HG03108 (cell line): ENCODE results near the gene HACD4.
"Not testable (repeated sequence)": the region's sequence is repeated elsewhere in the genome, so short reads cannot be mapped to it uniquely, and the experiment has no call there.

Source experiments
- ATAC-seq: cut with Tn5 transposase; IDR thresholded peaks from one replicate; pipeline ENCODE4 v1.9.1; 2021; ENCODE audit warnings: moderate library complexity; ENCODE audit not compliant: unreplicated experiment

The HACD4 gene

DNA sequence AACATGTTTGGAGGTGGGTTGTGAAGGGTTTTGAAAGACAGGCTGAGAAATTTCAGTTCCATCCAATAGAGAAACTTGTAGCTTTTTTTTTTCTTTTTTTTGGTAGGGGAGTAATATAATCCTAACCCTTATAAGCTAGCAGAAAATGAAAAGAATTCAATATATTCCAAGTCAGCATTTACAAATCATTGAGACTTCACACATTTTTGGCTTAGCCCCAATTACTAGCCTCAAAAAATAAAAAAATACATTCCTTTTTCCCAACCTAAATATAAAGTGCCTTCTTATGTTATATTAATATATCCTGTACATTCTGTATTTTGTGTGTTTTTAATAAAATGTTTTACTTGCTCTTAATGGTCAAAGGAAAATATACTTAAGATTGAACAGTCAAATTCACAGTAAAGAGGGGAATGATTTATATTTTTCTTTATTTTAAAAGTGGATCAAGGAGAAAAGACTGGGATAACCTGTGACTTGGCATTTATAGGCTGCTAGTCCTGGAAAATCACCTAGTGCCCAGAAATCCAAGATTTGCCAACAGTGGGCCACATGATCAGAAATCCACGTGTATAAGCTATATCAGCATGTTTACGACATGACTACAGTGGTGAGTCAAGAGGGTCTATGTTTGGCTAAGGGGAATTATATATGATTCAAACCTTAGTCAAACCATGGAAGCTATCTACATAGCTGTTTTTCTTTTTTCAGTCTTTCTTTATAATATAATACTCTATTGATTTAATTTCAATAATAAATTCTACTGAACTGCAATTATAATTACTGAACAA, 14.5 kb downstream of the HACD4 start:
- ATAC-seq = no peak

DNA sequence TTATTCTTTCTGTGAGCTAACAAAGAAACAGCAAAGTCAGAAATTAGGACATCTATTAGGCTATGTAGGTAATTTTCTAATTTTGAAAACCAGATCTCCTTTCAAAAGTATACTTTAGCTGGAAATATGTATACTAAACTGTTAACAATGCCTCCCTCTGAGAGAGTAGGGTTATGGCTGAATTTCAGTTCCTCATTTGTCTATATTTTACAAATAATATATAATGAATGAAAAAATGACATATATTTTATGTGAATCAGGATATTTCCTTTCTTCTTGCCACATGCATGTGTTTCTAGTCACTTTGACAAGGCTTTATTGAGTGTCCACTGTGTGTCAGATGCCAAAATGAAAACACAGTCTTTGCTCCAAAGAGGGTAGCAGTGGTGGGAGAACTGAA, 15.4 kb downstream of the HACD4 start:
- ATAC-seq = no peak

DNA sequence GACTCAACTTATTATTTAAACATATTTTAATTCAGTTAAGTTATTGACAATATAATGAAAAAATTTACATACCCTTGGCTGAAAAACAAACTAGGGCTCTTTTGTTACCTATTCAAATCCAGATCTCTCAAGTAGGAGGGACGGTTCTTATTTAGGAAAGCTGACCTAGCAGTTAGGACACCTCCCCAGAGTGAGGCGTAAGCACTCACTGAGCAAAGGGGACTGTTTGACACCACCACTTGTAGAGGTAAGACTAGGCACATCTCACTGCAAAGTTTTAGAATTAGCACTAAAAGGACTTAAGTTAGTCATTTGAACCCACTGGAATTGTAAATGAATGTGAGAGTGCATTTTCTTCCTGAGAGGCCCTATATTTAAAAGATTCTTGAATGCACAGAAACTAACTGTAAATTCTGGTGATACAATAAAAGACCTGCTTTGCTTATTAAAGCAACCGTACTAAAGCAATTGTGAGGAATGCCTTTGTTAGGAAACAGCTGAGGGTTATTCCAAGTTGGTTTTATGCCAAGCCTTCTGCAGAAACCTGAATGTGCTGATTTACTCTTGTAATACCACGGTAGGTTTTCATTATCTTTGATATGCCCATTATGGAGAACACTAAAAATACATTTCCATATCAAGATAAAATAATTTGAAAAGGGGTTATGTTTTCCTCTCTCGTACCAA, 16.2 kb downstream of the HACD4 start:
- ATAC-seq = no peak

DNA sequence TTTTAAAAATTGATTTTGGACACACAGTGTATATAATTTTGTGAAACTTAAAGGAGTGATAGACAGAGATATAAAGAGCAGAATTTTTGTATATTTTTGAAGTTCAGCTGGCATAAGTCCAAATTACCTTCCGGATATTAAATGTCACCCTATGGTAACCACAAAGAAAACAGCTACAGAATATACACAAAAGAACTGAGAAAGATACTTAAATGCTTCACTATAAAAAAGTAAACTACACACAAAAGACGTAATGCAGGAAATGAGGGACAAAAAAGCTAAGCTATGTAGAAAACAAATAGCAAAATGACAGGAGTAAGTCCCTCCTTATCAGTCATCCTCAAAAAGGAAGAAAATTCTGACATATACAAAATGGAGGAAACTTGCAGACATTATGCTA, 29.4 kb downstream of the HACD4 start:
- no peak for ATAC-seq

DNA sequence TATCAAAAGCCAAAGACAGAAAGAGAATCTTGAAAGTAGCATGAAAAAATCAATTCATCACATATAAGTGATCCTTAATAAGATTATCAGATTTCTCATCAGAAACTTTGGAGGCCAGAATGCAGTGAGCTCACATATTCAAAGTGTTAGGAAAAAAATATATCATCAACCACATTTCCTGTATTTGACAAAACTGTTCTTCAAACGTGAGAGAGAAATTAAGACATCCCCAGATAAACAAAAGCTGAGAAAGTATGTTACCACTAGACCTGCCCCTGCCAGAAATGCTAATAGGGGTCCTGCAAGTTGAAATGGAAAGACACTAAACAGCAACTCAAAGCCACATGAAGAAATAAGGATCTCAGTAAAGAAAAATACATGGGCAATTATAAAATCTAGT, 29.9 kb downstream of the HACD4 start:
- ATAC-seq = no peak

DNA sequence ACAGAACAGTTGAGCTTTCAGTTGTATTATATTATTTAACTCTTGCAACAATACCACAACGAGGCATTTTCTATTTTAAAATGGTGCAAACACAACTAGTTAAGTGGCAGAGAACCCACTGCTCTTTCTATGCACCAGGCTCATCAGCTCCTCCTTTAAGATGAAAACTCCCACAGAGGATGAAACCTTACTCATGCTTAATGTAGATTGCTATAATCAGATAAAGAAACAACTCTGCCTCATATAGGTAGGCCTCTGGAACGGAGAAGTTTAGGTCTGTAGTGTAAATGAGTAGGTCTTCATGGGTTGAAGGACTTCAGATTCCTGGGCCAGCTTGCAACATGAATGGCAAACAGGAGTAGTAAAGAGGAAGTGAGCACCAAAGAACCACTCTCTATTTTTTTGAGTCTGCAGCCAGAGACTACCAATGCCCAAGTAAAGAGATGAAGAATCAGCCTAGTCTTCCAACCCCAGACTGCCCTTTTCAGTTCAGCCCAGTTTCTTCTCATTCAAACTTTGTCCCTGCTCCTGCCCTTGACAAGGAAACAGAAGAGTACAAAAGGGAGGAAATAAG, 33.9 kb downstream of the HACD4 start:
- ATAC-seq = peak; percentile 53

DNA sequence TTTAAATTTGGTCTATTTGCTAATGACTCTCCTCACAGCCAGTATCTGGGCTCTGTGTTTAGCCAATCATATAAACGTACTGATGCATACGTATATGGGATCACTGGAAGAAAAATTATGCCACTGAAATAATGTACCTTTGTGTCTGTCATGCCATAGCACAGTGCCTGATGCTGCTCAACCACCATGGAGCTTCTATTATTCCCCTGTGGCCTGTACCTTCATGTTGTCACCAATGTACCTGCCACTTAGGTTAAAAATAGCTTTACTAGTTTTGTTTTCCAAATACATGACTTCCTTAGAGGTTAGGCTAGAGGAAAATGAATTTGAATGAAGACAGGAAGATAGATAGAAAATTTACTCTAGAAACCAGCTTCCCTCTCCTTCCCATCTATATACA, 34.6 kb downstream of the HACD4 start:
- peak; percentile 82 for ATAC-seq

DNA sequence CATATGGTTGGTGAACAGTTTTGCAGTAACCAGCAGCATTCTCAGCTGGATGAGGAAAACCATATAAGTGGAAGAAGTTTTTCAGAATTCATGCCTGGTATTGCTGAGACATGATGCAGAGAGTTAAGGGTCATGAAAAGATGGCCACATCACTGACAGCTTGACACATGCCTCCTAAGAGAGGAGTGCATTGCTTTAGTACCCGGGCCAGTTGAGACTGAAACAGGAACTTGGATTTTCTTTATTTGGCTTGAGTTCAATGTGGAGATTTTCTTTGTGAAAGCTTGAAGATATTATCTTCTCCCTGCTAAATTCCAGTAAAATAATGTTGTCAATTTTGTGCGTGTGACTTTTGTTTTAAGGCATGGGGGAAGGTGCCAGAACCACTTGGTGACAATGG, 35.8 kb downstream of the HACD4 start:
- ATAC-seq = no peak

DNA sequence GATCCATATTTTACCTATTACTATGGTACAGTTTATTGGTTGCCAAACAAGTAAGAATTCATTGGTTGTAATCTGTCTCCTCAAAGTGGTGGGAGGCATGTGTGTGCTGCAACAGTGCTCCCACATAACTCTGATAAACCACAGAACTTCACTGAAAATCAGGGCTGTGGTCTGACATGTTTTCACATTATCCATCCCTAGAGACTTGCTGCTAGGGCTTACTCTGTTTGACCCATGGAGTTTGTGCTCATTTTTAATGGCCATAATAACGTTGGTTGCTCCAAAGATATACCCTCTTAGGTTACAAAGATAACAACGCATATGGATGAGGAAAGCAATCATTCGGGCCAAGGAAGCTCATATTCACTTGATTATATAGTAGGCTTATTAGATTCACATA, 37.0 kb downstream of the HACD4 start:
- no peak for ATAC-seq

DNA sequence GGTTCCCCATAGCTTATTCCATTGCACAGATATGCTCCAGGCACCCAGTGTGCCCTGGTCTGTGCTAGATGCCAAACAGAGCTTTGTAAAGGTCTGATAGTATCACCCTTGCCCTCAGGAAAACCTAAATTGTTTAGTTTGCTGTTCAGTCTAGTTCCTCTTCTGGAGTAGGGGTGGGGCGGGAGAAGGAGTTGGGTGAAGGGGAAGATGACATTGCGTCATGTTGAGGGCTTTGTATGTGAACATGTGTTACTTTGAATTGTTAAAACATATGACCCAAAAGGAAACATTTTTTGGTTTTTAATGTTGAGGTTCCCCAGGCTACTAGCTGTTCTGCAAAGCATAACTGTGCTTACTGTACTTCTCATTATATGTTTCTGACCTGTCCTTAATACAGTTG, 40.6 kb downstream of the HACD4 start:
- no peak for ATAC-seq

DNA sequence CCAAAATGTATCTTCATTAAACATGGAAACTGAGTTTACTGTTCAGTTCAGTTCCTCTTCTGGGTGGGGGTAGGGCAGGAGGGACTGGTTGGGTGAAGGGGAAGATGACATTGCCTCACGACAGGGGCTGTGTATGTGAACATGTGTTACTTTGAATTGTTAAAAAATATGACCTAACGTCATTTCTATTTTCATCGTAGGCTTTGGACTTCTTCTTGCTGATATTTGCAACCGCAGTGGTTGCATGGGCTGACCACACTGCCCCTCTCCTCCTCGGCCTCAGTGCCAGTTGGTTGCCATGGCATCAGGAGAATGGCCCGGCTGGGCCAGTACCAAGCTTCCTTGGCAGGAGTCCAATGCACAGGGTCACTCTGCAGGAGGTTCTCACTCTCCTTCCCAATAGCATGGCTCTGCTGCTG, 41.5 kb downstream of the HACD4 start:
- ATAC-seq = no peak

DNA sequence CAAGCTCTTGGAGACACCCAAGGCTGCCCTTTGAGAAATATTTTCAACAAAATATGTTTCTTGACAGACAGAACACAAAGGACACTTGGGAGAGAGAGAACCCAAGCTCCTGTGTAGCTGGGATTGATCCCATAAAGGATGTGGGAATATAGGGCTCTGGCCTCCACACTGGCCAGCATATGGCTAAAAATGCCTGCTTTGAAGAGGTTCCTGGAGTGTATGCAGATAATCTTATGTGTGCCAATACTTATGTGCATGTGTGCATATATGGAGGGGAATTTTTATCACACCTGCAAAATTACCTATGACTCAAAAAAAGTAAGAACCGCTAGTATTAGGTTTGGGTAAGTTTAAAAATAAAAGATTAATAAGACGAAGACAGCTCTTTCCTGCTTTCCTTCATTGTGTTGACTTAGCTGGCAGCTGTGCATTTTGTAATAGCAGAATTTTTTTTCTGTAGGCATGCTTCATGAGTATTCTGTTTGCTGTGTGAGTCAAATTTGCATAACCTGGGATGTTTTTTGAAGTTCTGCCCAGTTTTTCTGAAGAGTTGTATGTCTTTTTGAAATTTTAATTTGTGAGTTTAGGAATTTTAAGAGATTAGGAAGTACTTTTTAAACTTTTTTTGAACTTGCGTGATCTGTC, 42.6 kb downstream of the HACD4 start:
- ATAC-seq = no peak

DNA sequence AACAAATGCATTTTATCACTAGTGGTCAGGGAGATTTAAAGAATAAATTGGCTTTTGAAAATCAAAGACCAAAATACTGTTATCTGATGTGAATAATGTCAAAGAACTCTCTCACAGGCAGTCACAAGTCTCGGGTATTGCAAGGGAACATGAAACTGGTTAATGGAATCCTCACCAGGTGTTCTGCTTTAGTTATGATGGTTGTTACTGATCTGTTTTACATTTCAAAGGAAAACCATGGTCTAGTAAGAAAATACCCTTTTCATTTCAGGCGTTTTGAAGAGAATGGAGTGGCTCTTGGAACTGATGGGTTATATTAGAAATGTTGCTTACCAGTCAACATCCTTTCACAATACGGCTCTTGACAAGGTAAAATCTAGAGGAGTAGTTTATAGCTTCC, 43.4 kb downstream of the HACD4 start:
- ATAC-seq = no peak

DNA sequence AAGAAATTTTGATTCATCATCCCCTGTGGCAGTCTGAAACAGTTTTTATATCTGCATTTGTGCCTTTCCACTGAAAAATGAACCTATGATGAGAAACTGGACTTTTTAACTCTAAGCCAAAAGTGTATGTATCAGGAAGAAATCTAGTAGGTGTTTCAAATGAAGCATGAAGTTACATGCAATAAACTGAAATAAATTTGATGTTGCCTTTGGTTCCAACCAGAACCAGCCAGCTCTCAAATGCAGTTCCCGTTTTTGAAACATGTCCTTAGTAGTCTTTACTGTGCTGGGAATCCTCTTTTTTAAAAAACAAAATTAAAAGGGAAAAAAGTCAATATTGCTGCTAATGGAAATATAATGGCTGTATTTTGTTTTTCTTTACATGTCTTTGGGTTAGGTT, 43.9 kb downstream of the HACD4 start:
- no peak for ATAC-seq

DNA sequence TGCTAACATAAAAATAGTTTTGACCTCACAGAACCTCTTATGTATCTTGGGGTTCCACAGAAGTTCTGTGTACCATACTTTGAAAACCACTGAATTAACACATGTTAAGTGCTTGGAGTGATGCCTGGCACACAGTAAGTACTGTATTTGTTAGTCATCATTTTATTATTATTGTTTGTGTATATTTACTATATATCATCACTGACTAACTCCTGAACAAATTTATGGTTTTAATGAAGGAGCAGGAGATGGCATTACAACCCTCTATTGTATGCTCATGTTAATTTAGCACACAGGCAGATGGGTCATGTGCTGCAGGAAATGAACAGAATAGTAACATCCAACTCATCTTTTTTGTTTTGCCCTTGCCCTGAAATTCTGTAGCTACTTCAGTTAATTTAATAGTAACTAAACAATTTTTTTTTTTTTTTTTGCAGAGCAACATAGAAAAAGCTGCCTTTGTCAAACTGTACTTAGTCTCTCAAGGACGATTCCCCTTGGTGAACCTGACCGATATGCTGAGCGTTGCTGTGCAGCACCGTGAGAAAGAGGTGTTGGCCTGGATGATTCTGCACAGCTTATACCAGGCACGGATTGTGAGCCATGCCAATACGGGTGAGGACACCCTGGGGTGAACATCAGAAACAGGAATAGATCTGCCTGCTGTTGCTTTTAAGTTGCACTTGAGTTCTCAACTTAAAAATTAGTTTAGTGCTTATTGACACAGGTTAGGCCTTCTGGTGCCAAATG, 45.4 kb downstream of the HACD4 start:
- no peak for ATAC-seq

DNA sequence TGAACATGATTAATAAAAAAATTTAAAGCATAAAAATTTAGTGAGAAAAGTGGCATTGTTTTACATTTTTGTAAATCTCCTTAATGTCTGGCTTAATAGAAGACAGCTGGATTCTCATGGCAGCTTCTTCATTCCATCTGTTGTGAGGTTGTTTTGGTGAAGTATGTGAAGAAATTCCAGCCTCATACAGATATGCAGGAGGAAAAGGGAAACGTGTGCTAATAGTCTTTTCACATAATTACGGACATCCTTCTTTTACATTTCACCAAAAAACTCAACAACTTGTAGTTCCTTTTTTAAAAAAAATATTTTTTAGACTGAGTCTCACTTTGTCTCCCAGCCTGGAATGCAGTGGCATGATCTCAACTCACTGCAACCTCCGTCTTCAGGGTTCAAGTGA, 46.9 kb downstream of the HACD4 start:
- no peak for ATAC-seq

DNA sequence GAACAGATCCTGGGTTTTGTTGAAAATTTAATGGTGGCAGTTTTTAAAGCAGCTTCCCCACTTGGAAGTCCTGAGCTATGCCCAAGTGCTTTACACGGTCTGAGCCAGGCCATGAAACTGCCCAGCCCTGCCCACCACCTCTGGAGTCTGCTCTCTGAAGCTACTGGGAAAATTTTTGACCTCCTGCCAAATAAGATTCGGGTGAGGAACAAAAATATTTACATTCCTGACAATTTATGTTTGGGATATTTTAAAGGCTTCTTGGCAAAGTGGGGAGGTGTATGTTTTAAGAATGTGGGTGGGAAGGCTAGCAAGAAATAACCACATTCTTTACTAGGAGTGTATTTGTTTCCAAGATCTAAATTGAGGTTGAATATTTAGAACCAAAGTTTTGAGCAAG, 50.0 kb downstream of the HACD4 start:
- ATAC-seq = no peak

DNA sequence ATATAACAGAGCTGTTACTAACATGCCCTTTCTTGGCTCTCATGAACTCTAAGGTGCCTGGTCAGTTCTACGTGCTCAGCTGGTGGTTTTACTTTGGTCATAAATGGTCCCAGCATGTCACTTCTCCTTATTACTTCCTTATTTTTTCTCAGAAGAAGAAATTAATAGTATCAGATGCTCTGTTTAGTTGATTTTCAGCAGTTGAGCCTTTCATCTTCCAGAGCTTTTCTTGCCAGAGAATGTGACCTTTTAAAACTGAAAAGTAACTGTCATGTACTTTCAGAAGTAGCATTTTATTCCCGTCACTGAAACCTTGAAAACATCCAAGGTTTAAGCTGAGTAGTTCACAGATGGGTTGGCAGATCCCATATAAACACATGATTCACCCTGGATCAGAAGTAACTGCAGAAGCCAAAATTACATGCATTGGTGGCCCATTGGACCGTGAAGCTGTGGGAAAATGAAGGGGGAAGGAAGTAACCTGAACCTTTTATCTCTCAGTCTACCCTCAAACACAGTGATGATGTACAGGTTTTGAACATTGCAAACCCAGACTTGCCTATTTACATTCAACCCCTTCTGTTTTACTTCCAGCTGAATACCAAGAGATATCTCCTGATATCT, 50.5 kb downstream of the HACD4 start:
- peak; percentile 78 for ATAC-seq

DNA sequence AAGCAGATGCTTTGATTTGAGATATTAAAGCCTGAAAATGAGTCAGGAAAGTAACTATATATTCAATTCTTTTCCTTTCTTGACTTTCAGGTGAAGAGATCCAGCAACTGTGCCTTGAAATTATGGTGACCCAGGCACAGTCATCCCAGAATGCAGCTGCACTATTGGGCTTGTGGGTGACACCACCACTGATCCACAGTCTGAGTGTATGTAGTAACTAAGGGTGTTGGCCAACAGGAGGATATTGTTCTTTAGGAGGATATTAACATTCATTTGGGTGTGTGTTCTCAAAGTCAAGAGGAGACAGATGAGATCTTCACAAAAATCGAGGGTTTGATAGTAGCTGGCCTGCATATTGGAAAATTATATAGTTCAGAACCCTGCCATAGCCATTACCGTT, 53.2 kb downstream of the HACD4 start:
- no peak for ATAC-seq

DNA sequence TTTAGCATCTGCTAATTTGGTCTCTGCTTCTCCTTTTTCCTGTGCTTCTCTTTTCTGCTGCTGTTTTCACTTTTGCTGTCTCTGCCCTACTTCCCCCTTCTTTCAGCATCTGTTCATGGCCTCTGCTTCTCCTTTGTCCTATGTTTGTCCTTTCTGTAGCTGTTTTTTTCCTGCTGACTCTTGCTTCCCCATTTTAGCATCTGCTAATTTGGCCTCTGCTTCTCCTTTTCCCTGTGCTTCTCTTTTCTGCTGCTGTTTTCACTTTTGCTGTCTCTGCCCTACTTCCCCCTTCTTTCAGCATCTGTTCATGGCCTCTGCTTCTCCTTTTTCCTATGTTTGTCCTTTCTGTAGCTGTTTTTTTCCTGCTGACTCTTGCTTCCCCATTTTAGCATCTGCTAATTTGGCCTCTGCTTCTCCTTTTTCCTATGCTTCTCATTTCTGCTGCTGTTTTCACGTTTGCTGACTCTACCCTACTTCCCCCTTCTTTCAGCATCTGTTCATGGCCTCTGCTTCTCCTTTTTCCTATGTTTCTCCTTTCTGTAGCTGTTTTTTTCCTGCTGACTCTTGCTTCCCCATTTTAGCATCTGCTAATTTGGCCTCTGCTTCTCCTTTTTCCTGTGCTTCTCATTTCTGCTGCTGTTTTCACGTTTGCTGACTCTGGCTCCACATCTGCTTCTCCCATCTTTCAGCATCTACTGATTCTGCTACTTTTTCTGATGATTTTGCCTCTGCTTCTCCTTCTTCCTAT, 57.1 kb downstream of the HACD4 start:
- not testable (repeated sequence) for ATAC-seq
